CD4-positive, CD25-positive, alpha-beta regulatory T cell (primary cell): ENCODE measurements around the gene RGS12. TPM values are rescaled to one million over a fixed set of nuclear protein-coding genes. Genes with fewer than 3 reads are reported as not detected.
A peak's percentile ranks its signal among the peaks of the same experiment; 100 is the strongest.

Source experiments
- ATAC-seq, 2 donors: fragments of 150-1000 bp; cut with Tn5 transposase; one replicate each; pipeline ENCODE4 v1.10.0; 2021; ENCODE audit warnings: low read depth in 2 of 2, moderate number of reproducible peaks in 2 of 2, moderate library complexity in 1 of 2
- DNase-seq, 3 donors: peaks; one replicate each; pipeline versions ENCODE4 v3.0.0 to v3.0.0-alpha.2; 2012 to 2022; ENCODE audit warnings: mixed read lengths in 1 of 3
- H3K27ac ChIP-seq: one replicate; pipeline ENCODE4 v1.7.0; 2013; ENCODE audit warnings: mild to moderate bottlenecking, low read length; ENCODE audit not compliant: insufficient read depth, poor library complexity, severe bottlenecking
- H3K27me3 ChIP-seq: one replicate; pipeline ENCODE4 v1.7.0; 2013; ENCODE audit warnings: low read length; ENCODE audit not compliant: control insufficient read depth, insufficient read depth
- H3K36me3 ChIP-seq: one replicate; pipeline ENCODE4 v1.7.0; 2013; ENCODE audit warnings: mild to moderate bottlenecking, low read length, moderate library complexity; ENCODE audit not compliant: control insufficient read depth, insufficient read depth
- H3K4me1 ChIP-seq: 2 replicates; pipeline ENCODE4 v1.7.0; 2013; ENCODE audit warnings: mild to moderate bottlenecking, low read length; ENCODE audit not compliant: insufficient read depth, control insufficient read depth, poor library complexity, severe bottlenecking
- H3K4me3 ChIP-seq: one replicate; pipeline ENCODE4 v1.7.0; 2013; ENCODE audit warnings: low read depth, mild to moderate bottlenecking, low read length, moderate library complexity
- H3K9me3 ChIP-seq, 2 experiments: 1 replicate in 1 of 2; 2 replicates in 1 of 2; pipeline ENCODE4 v1.7.0; 2013; ENCODE audit warnings: low read length in 2 of 2, mild to moderate bottlenecking in 1 of 2, moderate library complexity in 1 of 2; ENCODE audit not compliant: control insufficient read depth in 2 of 2
- H3K27ac Mint-ChIP-seq, 3 donors: one replicate each; pipeline ENCODE4 v1.8.0; 2020 to 2022; ENCODE audit warnings: mild to moderate bottlenecking in 3 of 3, mixed read lengths in 3 of 3, moderate library complexity in 2 of 3
- H3K27me3 Mint-ChIP-seq: one replicate; pipeline ENCODE4 v1.8.0; 2022; ENCODE audit warnings: mild to moderate bottlenecking, mixed read lengths
- H3K36me3 Mint-ChIP-seq: one replicate; pipeline ENCODE4 v1.8.0; 2020; ENCODE audit warnings: mixed read lengths
- H3K4me1 Mint-ChIP-seq, 4 donors: one replicate each; pipeline ENCODE4 v1.8.0; 2020 to 2022; ENCODE audit warnings: mixed read lengths in 4 of 4, mild to moderate bottlenecking in 1 of 4
- H3K4me3 Mint-ChIP-seq, 4 donors: one replicate each; pipeline ENCODE4 v1.8.0; 2020 to 2022; ENCODE audit warnings: mild to moderate bottlenecking in 4 of 4, mixed read lengths in 4 of 4, moderate library complexity in 3 of 4
- H3K9me3 Mint-ChIP-seq, 7 donors: one replicate each; pipeline ENCODE4 v1.8.0; 2020 to 2022; ENCODE audit warnings: mixed read lengths in 7 of 7, mild to moderate bottlenecking in 3 of 7, moderate library complexity in 2 of 7
- polyA plus RNA-seq, 4 donors: library from polyadenylated mRNA; unstranded; fragments of 300-500 nt; fragmentation: Illumina TruSeq; gene quantifications; one replicate each; pipeline ENCODE4 v1.2.3, GENCODE V29; 2021
- total RNA-seq: library from RNA; stranded (reverse); gene quantifications from one replicate; pipeline ENCODE4 v1.2.3, GENCODE V29; 2022

Gene RGS12
- total and polyA plus RNA-seq, 5 donors from 2014 or later, result 3.7 to 27.6 (median 6.6) TPM

DNA sequence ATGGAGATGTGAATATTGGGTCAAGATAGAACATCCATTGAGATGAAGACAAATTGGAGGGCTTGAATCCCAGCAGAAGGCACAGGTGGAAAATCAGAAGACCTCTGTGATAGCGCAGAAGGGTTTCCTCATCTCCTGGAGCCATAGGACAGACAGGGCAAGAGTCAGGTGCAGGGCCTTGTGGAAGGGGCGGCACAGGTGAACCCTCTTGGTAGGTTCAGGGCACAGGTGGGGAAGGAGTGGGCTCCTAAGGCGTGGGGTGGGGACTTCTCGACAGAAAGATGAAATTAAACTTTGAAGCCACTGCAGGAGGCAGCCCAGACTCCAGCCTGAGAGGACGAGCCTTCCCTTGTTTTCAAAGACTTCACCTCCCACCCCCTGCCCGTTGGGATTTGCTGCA lies 9.3 kb upstream of the RGS12 start:
- Histone ChIP-seq H3K4me3 (no peak overlapping the region), H3K27me3 (peaks cover 3% of the 10 kb centered on the region), H3K9me3 (no peaks in the 10 kb centered on the region), H3K36me3 (no peaks in the 10 kb centered on the region), H3K4me1 (no peaks in the 10 kb centered on the region), H3K27ac (no peak overlapping the region)
- H3K36me3 Mint-ChIP-seq, result no peaks in the 10 kb centered on the region
- H3K4me1 Mint-ChIP-seq, result peaks cover 0 to 3% (median 0%) of the 10 kb centered on the region in 4 donors
- H3K9me3 Mint-ChIP-seq, result peaks cover 0 to 11% (median 2%) of the 10 kb centered on the region in 7 donors
- no peak for DNase-seq
- no peak for ATAC-seq
- H3K27ac Mint-ChIP-seq, result no peak overlapping the region
- peaks cover 31% of the 10 kb centered on the region for H3K27me3 Mint-ChIP-seq
- H3K4me3 Mint-ChIP-seq, result no peak overlapping the region

DNA sequence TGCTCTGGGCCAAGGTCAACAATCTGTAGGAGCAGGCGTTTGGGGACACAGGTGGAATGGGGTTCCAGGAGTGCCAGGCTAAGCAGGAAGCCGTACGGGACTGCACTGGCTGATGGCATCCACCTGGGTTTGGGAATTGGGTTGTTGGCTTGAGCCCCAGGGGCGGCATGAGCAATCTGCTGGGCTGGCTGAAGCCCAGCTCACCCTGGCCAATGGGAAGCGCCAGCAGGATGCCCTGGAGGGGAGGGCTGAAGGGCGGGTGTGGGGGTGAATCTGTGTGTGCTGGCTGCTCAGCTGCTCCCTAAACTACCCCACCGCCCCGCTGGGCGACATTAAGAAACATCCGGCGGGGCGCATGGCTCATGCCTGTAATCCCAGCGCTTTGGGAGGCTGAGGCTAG lies 8.9 kb upstream of the RGS12 start:
- peaks cover 3% of the 10 kb centered on the region for H3K27me3 ChIP-seq
- H3K36me3 ChIP-seq, result no peaks in the 10 kb centered on the region
- Mint-ChIP-seq H3K36me3 (no peaks in the 10 kb centered on the region), H3K27ac (no peak overlapping the region), H3K4me3 (no peak overlapping the region), H3K9me3 (peaks cover 0 to 11% (median 2%) of the 10 kb centered on the region in 7 donors), H3K27me3 (peaks cover 31% of the 10 kb centered on the region), H3K4me1 (peaks cover 0 to 3% (median 0%) of the 10 kb centered on the region in 4 donors)
- no peak overlapping the region for H3K4me3 ChIP-seq
- no peaks in the 10 kb centered on the region for H3K9me3 ChIP-seq
- ATAC-seq (no peak), DNase-seq (no peak)
- no peak overlapping the region for H3K27ac ChIP-seq
- H3K4me1 ChIP-seq, result no peaks in the 10 kb centered on the region

DNA sequence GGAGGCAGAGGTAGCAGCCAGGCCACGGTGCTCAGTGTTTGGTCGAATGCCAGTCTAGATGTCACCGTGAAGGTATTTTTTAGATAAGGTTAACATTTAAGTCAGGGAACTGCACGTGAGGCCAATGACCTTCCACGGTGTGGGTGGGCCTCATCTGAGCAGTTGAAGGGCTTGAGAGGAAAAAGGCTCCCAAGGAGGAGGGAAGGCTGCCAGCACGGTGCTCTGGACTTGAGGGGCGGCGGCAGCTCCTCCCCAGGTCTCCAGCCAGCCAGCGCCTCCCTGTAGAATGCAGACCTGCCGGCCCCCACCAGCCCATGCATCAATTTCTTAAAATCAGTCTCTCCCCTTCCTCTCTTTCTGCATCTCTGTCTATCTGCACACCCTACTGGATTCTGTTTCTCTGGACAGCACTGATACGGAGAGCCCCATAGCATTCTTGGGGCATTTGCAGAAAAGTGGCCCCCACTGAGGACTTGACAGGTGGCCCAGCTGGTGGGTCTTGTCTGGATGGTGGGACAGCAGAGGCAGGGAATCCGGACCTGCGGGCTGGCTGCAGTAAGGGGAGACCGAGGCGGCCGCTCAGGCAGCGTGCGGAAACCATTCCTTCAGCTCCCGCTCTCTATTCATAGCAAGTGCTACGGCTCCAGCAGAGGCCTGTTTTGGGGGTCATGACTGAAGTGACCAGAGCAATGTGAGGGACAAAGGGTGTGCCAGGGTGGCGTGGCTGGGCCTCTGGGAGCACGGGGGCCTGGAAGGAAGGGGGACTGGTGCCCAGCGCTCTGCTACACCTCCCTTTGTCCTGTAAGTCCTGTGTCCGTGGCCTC lies 7.9 kb upstream of the RGS12 start:
- H3K27me3 ChIP-seq, result peaks cover 3% of the 10 kb centered on the region
- no peak overlapping the region for H3K27ac Mint-ChIP-seq
- peaks cover 31% of the 10 kb centered on the region for H3K27me3 Mint-ChIP-seq

DNA sequence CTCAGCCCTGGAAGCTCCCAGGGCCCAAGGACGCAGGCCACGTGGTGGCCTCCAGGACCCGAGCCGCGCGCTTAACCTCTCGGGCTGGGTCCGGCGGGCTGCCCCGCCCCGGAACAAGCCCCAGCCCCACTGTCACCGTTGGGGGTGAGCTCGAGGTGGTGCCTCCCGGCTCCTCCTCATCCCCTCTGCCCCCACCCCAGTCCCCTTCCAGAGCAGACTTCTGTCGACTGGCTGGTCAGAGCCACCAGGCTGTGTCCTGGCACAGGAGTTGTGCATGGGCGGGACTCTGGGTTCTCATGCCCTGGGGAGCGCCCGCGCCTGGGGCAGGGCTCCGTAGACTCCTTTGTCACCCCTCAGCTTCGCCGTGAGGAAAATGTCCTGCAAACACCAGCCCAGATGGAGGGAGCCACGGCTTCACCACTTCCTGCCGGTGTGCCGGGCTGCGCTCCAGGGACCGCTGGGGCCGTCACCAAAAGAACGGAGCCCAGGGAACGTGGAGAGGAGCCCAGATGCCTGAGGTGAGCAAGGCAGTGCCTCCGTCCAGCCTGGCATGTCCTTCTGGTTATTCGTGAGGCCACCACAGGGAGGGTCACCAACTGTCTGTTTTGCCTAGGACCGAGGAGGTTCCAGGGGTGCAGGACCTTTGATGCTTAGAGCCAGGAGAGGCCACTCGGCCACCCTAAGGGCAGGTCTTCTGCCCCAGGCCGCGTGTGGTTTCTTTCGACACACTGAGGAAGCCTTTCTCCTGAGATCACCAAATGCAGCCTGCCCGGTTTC lies 7.1 kb upstream of the RGS12 start:
- no peaks in the 10 kb centered on the region for H3K4me1 ChIP-seq
- no peaks in the 10 kb centered on the region for H3K9me3 ChIP-seq
- no peak overlapping the region for H3K4me3 Mint-ChIP-seq
- peaks cover 0 to 3% (median 0%) of the 10 kb centered on the region in 4 donors for H3K4me1 Mint-ChIP-seq
- ATAC-seq (peak in 1 of 2 donors; percentile 50), DNase-seq (no peak)
- H3K27ac ChIP-seq, result no peak overlapping the region
- no peaks in the 10 kb centered on the region for H3K36me3 ChIP-seq
- H3K9me3 Mint-ChIP-seq, result peaks cover 0 to 11% (median 2%) of the 10 kb centered on the region in 7 donors
- H3K36me3 Mint-ChIP-seq, result no peaks in the 10 kb centered on the region
- H3K4me3 ChIP-seq, result no peak overlapping the region
- H3K27ac Mint-ChIP-seq, result no peak overlapping the region
- peaks cover 3% of the 10 kb centered on the region for H3K27me3 ChIP-seq
- peaks cover 31% of the 10 kb centered on the region for H3K27me3 Mint-ChIP-seq

More for the DNA sequence above, 7.9 kb upstream of the RGS12 start:
- Histone ChIP-seq H3K36me3 (no peaks in the 10 kb centered on the region), H3K9me3 (no peaks in the 10 kb centered on the region), H3K4me3 (no peak overlapping the region), H3K4me1 (no peaks in the 10 kb centered on the region), H3K27ac (no peak overlapping the region)
- no peak for DNase-seq
- Mint-ChIP-seq H3K4me3 (no peak overlapping the region), H3K36me3 (no peaks in the 10 kb centered on the region), H3K4me1 (peaks cover 0 to 3% (median 0%) of the 10 kb centered on the region in 4 donors), H3K9me3 (peaks cover 0 to 11% (median 2%) of the 10 kb centered on the region in 7 donors)
- no peak for ATAC-seq

DNA sequence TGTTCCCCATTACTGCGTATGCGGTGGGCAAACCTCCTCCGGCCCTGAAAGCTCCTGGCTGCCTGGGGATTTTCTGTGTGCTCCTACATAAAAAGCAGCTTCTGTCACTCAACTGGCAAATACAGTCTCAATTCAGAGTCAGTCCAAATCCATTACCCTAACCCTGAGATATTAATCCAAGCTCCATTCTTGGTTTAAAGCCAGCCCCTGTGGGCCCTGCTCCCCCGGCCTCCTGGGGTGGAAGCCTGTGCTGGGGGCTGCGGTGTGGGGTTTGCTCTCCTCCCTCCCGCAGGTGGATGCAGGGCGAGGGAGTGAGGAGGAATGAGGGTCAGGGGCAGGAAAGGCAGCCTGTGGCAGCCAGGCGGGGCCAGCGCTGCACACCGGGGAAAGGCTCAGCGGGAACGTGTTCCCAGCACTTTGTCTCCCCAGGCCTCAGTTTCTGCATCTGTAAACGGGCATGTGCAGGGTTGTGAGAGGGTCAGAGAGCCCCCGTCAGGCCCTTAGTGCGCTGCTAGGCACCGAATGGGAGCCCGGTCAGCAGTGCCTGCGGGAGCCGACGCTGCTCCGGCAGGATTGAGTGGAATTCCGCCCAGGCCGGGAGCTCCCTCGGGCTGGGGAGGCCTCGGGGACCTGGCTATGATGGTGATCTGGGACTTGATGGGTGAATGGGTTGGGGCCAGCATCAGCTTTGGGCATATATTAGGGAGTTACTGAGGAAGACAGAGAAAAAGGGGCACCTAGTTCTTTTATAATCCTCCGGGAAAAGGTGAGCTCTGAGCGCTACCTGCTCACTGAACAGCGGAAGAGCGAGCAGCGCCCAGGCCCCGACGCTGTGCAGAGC lies 6.3 kb upstream of the RGS12 start:
- Histone ChIP-seq H3K4me3 (no peak overlapping the region), H3K27me3 (peaks cover 2% of the 10 kb centered on the region), H3K4me1 (peaks cover 3% of the 10 kb centered on the region), H3K9me3 (no peaks in the 10 kb centered on the region), H3K27ac (no peak overlapping the region), H3K36me3 (no peaks in the 10 kb centered on the region)
- DNase-seq (no peak), ATAC-seq (no peak)
- Mint-ChIP-seq H3K4me3 (no peak overlapping the region), H3K9me3 (peaks cover 0 to 8% (median 2%) of the 10 kb centered on the region in 7 donors), H3K4me1 (peaks cover 0 to 5% (median 2%) of the 10 kb centered on the region in 4 donors), H3K27me3 (peaks cover 32% of the 10 kb centered on the region), H3K27ac (peak overlapping the region in 1 of 3 donors; percentile 13), H3K36me3 (no peaks in the 10 kb centered on the region)

DNA sequence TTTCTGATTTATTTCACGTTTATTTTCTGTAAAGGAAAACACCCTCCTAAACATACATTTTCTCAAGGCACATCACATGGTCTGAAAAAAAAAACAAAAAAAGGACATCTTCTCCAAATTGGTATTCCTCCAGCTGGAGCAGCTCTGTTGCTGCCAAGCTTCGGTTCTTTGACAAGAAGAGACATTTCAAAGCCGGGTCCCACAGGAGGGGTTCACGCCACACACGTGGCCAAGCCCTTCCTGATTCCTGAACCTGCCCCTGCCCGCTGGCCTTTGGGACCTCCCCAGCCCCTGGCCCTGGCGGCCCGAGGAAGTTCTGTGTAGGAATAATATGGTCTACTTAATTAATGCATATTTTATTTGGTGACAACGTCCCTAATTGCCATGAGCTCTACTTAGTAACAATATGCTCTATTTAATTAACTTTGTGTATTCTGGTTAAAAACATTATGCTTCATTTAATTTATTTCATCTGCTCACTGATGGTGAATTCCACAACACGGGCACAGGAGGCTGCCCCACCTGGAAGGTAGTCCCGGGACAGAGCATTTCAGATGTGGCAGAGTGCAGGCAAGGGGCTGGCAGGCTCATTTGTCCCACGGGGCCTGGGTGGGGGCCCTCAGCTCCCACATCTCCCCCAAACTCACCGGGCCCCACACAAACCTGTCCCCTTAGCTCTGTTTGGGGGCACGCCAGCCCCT lies 5.4 kb upstream of the RGS12 start:
- Mint-ChIP-seq H3K27me3 (peaks cover 32% of the 10 kb centered on the region), H3K4me1 (peaks cover 0 to 10% (median 5%) of the 10 kb centered on the region in 4 donors), H3K36me3 (no peaks in the 10 kb centered on the region), H3K4me3 (peak overlapping the region in 1 of 4 donors; percentile 32), H3K9me3 (peaks cover 0 to 2% (median 0%) of the 10 kb centered on the region in 7 donors), H3K27ac (no peak overlapping the region)
- Histone ChIP-seq H3K27me3 (peaks cover 2% of the 10 kb centered on the region), H3K9me3 (no peaks in the 10 kb centered on the region), H3K27ac (no peak overlapping the region), H3K4me3 (no peak overlapping the region), H3K4me1 (peaks cover 10% of the 10 kb centered on the region), H3K36me3 (no peaks in the 10 kb centered on the region)
- ATAC-seq, result no peak
- no peak for DNase-seq
